Liver (tissue), 3 donors: Measurements from ENCODE around the gene SNCG.

Experiments used
- EGR1 ChIP-seq, 2 donors: IDR thresholded peaks; 2 replicates each; pipeline ENCODE4 v1.6.1; 2016 to 2018; ENCODE audit warnings: antibody characterized with exemption in 2 of 2, low read depth in 2 of 2
- MAX ChIP-seq: IDR thresholded peaks from 2 replicates; pipeline ENCODE4 v1.6.1; 2016; ENCODE audit warnings: antibody characterized with exemption
- NR2F2 ChIP-seq: IDR thresholded peaks from 2 replicates; pipeline ENCODE4 v1.6.1; 2016; ENCODE audit warnings: antibody characterized with exemption
- RAD21 ChIP-seq, 2 donors: IDR thresholded peaks; 2 replicates each; pipeline ENCODE4 v1.6.1; 2016; ENCODE audit warnings: antibody characterized with exemption in 2 of 2, mild to moderate bottlenecking in 2 of 2
- SP1 ChIP-seq: IDR thresholded peaks from 2 replicates; pipeline ENCODE4 v1.6.1; 2018; ENCODE audit warnings: antibody characterized with exemption, mild to moderate bottlenecking
- YY1 ChIP-seq: IDR thresholded peaks from 2 replicates; pipeline ENCODE4 v1.6.1; 2016; ENCODE audit warnings: antibody characterized with exemption, mild to moderate bottlenecking
- TF ChIP-seq, protein P1 (sequence below): fragments of 150-350 bp; IDR thresholded peaks from 2 replicates; pipeline ENCODE4 v1.5.1; 2017; ENCODE audit warnings: improper control_type of control experiment, low read depth, low read length; ENCODE audit not compliant: missing input control
- TF ChIP-seq, protein P2 (sequence below): IDR thresholded peaks from 2 replicates; pipeline ENCODE4 v1.6.1; 2016; ENCODE audit warnings: antibody characterized with exemption, mild to moderate bottlenecking
- donor health status: healthy.
- donor health status: healthy.

DNA sequence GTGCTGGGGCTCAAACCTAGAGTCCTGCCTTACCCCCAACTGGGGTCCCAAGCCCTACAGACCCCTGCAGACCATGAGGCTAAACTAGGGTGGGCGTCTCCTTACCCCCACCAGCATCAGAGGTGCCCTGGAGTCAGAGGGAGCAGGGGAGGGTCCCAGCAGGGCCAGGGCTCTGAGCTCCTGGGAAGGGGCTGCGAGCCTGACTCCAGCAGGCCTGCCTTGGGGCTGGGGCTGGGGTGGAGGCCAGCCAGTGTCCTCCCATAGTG, 1.3 kb downstream of the SNCG start:
- TF ChIP-seq, protein P1, sequence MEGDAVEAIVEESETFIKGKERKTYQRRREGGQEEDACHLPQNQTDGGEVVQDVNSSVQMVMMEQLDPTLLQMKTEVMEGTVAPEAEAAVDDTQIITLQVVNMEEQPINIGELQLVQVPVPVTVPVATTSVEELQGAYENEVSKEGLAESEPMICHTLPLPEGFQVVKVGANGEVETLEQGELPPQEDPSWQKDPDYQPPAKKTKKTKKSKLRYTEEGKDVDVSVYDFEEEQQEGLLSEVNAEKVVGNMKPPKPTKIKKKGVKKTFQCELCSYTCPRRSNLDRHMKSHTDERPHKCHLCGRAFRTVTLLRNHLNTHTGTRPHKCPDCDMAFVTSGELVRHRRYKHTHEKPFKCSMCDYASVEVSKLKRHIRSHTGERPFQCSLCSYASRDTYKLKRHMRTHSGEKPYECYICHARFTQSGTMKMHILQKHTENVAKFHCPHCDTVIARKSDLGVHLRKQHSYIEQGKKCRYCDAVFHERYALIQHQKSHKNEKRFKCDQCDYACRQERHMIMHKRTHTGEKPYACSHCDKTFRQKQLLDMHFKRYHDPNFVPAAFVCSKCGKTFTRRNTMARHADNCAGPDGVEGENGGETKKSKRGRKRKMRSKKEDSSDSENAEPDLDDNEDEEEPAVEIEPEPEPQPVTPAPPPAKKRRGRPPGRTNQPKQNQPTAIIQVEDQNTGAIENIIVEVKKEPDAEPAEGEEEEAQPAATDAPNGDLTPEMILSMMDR, result no peak
- TF ChIP-seq SP1 (no peak), MAX (no peak), EGR1 (IDR thresholded peaks at IDR 0.05; ENCODE audit: low read depth in 2 of 2) (no peak), NR2F2 (no peak), RAD21 (IDR thresholded peaks at IDR 0.05) (no peak), YY1 (no peak)
- TF ChIP-seq, protein P2, sequence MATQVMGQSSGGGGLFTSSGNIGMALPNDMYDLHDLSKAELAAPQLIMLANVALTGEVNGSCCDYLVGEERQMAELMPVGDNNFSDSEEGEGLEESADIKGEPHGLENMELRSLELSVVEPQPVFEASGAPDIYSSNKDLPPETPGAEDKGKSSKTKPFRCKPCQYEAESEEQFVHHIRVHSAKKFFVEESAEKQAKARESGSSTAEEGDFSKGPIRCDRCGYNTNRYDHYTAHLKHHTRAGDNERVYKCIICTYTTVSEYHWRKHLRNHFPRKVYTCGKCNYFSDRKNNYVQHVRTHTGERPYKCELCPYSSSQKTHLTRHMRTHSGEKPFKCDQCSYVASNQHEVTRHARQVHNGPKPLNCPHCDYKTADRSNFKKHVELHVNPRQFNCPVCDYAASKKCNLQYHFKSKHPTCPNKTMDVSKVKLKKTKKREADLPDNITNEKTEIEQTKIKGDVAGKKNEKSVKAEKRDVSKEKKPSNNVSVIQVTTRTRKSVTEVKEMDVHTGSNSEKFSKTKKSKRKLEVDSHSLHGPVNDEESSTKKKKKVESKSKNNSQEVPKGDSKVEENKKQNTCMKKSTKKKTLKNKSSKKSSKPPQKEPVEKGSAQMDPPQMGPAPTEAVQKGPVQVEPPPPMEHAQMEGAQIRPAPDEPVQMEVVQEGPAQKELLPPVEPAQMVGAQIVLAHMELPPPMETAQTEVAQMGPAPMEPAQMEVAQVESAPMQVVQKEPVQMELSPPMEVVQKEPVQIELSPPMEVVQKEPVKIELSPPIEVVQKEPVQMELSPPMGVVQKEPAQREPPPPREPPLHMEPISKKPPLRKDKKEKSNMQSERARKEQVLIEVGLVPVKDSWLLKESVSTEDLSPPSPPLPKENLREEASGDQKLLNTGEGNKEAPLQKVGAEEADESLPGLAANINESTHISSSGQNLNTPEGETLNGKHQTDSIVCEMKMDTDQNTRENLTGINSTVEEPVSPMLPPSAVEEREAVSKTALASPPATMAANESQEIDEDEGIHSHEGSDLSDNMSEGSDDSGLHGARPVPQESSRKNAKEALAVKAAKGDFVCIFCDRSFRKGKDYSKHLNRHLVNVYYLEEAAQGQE, result no peak
